ENCODE results near the gene DIAPH2.
"Not testable (repeated sequence)": the region's sequence is repeated elsewhere in the genome, so short reads cannot be mapped to it uniquely, and the experiment has no call there.

DIAPH2 gene

GRCh38 chrX:96719161-96719875 lies 34.7 kb downstream of the DIAPH2 start:
- no peak for DNase-seq

GRCh38 chrX:96721354-96721753 lies 36.7 kb downstream of the DIAPH2 start:
- no peak for DNase-seq

- DNase-seq, result no peak
These were observed 38.1 kb downstream of the DIAPH2 start for GRCh38 chrX:96722781-96723180.

GRCh38 chrX:96729053-96729452 lies 44.4 kb downstream of the DIAPH2 start:
- DNase-seq, result no peak

- DNase-seq, result no peak
These were observed 45.4 kb downstream of the DIAPH2 start for GRCh38 chrX:96729868-96730643.

- not testable (repeated sequence) for DNase-seq
These were observed 46.4 kb downstream of the DIAPH2 start for GRCh38 chrX:96731000-96731399.

- no peak for DNase-seq
These were observed 58.9 kb downstream of the DIAPH2 start for GRCh38 chrX:96743367-96744073.

- no peak for DNase-seq
These were observed 68.1 kb downstream of the DIAPH2 start for GRCh38 chrX:96752781-96753180.

GRCh38 chrX:96753230-96753629 lies 68.6 kb downstream of the DIAPH2 start:
- no peak for DNase-seq

- DNase-seq, result no peak
These were observed 71.8 kb downstream of the DIAPH2 start for GRCh38 chrX:96756491-96756890.

GRCh38 chrX:96761566-96761965 lies 76.9 kb downstream of the DIAPH2 start:
- DNase-seq, result no peak

- DNase-seq, result no peak
These were observed 79.0 kb downstream of the DIAPH2 start for GRCh38 chrX:96763608-96764007.

GRCh38 chrX:96764864-96765263 lies 80.2 kb downstream of the DIAPH2 start:
- DNase-seq, result no peak

GRCh38 chrX:96770315-96770714 lies 85.7 kb downstream of the DIAPH2 start:
- peak; percentile 4 for DNase-seq

GRCh38 chrX:96771486-96771885 lies 86.8 kb downstream of the DIAPH2 start:
- DNase-seq, result no peak

- DNase-seq, result no peak
These were observed 89.5 kb downstream of the DIAPH2 start for GRCh38 chrX:96774116-96774515.

- DNase-seq, result no peak
These were observed 92.3 kb downstream of the DIAPH2 start for GRCh38 chrX:96776966-96777365.

- DNase-seq, result no peak
These were observed 106.9 kb downstream of the DIAPH2 start for GRCh38 chrX:96791559-96791958.

GRCh38 chrX:96792047-96792446 lies 107.4 kb downstream of the DIAPH2 start:
- no peak for DNase-seq

GRCh38 chrX:96798982-96799381 lies 114.3 kb downstream of the DIAPH2 start:
- no peak for DNase-seq

GRCh38 chrX:96807318-96807717 lies 122.7 kb downstream of the DIAPH2 start:
- DNase-seq, result no peak

- no peak for DNase-seq
These were observed 136.3 kb downstream of the DIAPH2 start for GRCh38 chrX:96820935-96821334.

- DNase-seq, result no peak
These were observed 139.5 kb downstream of the DIAPH2 start for GRCh38 chrX:96824166-96824565.

GRCh38 chrX:96833333-96833732 lies 148.7 kb downstream of the DIAPH2 start:
- no peak for DNase-seq
